Thoracic aorta (tissue), 2 donors: ENCODE data around the gene SLC2A4RG. TPM values are rescaled to one million over a fixed set of nuclear protein-coding genes. Genes with fewer than 3 reads are reported as not detected.

Experiments
- ATAC-seq: fragments of 150-250 bp; one replicate; pipeline ENCODE4 v1.8.0; 2017; ENCODE audit warnings: low read depth; ENCODE audit not compliant: insufficient number of reproducible peaks, low FRiP score
- DNase-seq: peaks from one replicate; pipeline ENCODE4 v3.0.0-alpha.2; 2020; ENCODE audit warnings: low spot score
- H3K27ac ChIP-seq, 2 donors: fragments of 200-600 bp; sonication (generic); 1 replicate in 1 of 2; 2 replicates in 1 of 2; pipeline ENCODE4 v1.5.1; 2016; ENCODE audit warnings: mild to moderate bottlenecking in 2 of 2, moderate library complexity in 2 of 2
- H3K27me3 ChIP-seq: fragments of 200-600 bp; sonication (generic); replicated peaks from 2 replicates; pipeline ENCODE4 v1.6.0; 2016; ENCODE audit warnings: mild to moderate bottlenecking; ENCODE audit not compliant: insufficient read depth
- H3K36me3 ChIP-seq: fragments of 200-600 bp; sonication (generic); one replicate; pipeline ENCODE4 v1.5.1; 2016
- H3K4me1 ChIP-seq, 2 donors: fragments of 200-600 bp; sonication (generic); 1 replicate in 1 of 2; 2 replicates in 1 of 2; pipeline versions ENCODE4 v1.5.1 to v1.6.0; 2016; ENCODE audit warnings: low read depth in 2 of 2, mild to moderate bottlenecking in 1 of 2; ENCODE audit not compliant: control insufficient read depth in 1 of 2
- H3K4me3 ChIP-seq: fragments of 200-600 bp; sonication (generic); 2 replicates; pipeline ENCODE4 v1.5.1; 2016; ENCODE audit warnings: mild to moderate bottlenecking
- H3K9me3 ChIP-seq: fragments of 200-600 bp; sonication (generic); 2 replicates; pipeline ENCODE4 v1.5.1; 2016
- total RNA-seq, 2 donors: library from RNA; depleted of rRNA; stranded (reverse); fragments of >200 nt; gene quantifications; one replicate each; pipeline versions ENCODE4 v1.1.0 to v1.2.3, GENCODE V29; 2016
- TF ChIP-seq, protein P1 (sequence below): fragments of 200-600 bp; sonication (generic); IDR thresholded peaks from one replicate; pipeline ENCODE4 v1.5.1; 2019; ENCODE audit warnings: antibody characterized with exemption

SLC2A4RG gene
- total RNA-seq, 2 donors from 2014 or later = 36.2 to 103 TPM

DNA sequence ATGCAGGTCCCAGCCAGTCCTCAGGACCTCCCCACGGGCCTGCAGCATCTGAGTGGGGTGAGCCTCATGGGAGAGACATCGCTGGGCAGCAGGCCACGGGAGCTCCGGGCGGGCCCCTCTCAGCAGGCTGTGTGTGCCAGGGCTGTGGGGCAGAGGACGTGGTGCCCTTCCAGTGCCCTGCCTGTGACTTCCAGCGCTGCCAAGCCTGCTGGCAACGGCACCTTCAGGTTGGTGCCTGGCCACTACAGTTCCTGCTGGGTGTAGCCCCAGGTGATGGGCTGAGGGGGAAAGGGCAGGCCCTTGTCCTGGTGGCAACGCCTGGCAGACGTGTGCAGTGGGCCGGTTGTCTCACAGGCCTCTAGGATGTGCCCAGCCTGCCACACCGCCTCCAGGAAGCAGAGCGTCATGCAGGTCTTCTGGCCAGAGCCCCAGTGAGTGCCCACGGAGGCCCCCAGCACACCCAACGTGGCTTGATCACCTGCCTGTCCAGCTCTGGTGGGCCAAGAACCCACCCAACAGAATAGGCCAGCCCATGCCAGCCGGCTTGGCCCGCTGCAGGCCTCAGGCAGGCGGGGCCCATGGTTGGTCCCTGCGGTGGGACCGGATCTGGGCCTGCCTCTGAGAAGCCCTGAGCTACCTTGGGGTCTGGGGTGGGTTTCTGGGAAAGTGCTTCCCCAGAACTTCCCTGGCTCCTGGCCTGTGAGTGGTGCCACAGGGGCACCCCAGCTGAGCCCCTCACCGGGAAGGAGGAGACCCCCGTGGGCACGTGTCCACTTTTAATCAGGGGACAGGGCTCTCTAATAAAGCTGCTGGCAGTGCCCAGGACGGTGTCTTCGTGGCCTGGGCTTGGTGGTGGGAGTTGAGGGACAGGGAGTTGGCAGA, 43.9 kb upstream of the SLC2A4RG start:
- ATAC-seq (no peak), DNase-seq (no peak)
- H3K4me1 ChIP-seq = peaks cover 25 to 46% of the 10 kb centered on the region in 2 donors
- peaks cover 7% of the 10 kb centered on the region for H3K36me3 ChIP-seq
- H3K4me3 ChIP-seq = no peak overlapping the region
- no peaks in the 10 kb centered on the region for H3K27me3 ChIP-seq
- TF ChIP-seq, protein P1, sequence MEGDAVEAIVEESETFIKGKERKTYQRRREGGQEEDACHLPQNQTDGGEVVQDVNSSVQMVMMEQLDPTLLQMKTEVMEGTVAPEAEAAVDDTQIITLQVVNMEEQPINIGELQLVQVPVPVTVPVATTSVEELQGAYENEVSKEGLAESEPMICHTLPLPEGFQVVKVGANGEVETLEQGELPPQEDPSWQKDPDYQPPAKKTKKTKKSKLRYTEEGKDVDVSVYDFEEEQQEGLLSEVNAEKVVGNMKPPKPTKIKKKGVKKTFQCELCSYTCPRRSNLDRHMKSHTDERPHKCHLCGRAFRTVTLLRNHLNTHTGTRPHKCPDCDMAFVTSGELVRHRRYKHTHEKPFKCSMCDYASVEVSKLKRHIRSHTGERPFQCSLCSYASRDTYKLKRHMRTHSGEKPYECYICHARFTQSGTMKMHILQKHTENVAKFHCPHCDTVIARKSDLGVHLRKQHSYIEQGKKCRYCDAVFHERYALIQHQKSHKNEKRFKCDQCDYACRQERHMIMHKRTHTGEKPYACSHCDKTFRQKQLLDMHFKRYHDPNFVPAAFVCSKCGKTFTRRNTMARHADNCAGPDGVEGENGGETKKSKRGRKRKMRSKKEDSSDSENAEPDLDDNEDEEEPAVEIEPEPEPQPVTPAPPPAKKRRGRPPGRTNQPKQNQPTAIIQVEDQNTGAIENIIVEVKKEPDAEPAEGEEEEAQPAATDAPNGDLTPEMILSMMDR = no peak
- H3K9me3 ChIP-seq = no peaks in the 10 kb centered on the region
- H3K27ac ChIP-seq = no peak overlapping the region

DNA sequence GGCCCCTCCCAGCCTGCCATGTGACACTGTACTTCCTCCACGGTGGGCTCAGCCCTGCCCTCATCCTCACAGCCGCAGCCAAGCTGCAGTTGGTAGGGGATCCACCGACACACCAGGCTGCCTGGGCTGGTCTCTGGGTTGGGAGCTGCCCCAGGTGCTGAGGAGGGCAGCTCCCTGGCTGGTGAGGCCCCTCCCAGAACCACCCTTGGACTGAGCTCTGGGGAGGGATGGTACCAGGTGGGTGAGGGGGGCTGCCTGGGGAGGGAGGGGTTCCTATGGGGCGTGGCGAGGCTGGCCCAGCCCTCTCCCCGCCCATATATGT, 43.3 kb upstream of the SLC2A4RG start:
- no peak for ATAC-seq
- peak overlapping the region; percentile 51 for H3K4me3 ChIP-seq
- no peak overlapping the region for H3K27ac ChIP-seq

DNA sequence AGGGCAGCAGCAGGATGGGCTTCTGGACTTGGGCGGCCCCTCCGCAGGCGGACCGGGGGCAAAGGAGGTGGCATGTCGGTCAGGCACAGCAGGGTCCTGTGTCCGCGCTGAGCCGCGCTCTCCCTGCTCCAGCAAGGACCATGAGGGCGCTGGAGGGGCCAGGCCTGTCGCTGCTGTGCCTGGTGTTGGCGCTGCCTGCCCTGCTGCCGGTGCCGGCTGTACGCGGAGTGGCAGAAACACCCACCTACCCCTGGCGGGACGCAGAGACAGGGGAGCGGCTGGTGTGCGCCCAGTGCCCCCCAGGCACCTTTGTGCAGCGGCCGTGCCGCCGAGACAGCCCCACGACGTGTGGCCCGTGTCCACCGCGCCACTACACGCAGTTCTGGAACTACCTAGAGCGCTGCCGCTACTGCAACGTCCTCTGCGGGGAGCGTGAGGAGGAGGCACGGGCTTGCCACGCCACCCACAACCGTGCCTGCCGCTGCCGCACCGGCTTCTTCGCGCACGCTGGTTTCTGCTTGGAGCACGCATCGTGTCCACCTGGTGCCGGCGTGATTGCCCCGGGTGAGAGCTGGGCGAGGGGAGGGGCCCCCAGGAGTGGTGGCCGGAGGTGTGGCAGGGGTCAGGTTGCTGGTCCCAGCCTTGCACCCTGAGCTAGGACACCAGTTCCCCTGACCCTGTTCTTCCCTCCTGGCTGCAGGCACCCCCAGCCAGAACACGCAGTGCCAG, 42.8 kb upstream of the SLC2A4RG start, which contains the start of gene TNFRSF6B:
TSS of gene TNFRSF6B (plus strand) at position 25 of the 729 bp plus-strand sequence. CDS start at position 141, 116 bp downstream.
- TF ChIP-seq, protein P1 = no peak
- Histone ChIP-seq H3K4me3 (peak within 1 kb of the TSS; percentile 51), H3K9me3 (no peaks in the 10 kb centered on the region), H3K36me3 (peaks cover 7% of the 10 kb centered on the region), H3K4me1 (peaks cover 25 to 46% of the 10 kb centered on the region in 2 donors), H3K27ac (no peak within 1 kb of the TSS), H3K27me3 (no peaks in the 10 kb centered on the region)
- ATAC-seq (no peak), DNase-seq (no peak)

More for the DNA sequence above, 43.3 kb upstream of the SLC2A4RG start:
- Histone ChIP-seq H3K4me1 (peaks cover 25 to 46% of the 10 kb centered on the region in 2 donors), H3K9me3 (no peaks in the 10 kb centered on the region), H3K27me3 (no peaks in the 10 kb centered on the region), H3K36me3 (peaks cover 7% of the 10 kb centered on the region)
- DNase-seq = no peak
- TF ChIP-seq, protein P1 = no peak

DNA sequence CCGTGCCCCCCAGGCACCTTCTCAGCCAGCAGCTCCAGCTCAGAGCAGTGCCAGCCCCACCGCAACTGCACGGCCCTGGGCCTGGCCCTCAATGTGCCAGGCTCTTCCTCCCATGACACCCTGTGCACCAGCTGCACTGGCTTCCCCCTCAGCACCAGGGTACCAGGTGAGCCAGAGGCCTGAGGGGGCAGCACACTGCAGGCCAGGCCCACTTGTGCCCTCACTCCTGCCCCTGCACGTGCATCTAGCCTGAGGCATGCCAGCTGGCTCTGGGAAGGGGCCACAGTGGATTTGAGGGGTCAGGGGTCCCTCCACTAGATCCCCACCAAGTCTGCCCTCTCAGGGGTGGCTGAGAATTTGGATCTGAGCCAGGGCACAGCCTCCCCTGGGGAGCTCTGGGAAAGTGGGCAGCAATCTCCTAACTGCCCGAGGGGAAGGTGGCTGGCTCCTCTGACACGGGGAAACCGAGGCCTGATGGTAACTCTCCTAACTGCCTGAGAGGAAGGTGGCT, 42.2 kb upstream of the SLC2A4RG start:
- Histone ChIP-seq H3K27me3 (no peaks in the 10 kb centered on the region), H3K4me1 (peaks cover 25 to 46% of the 10 kb centered on the region in 2 donors), H3K4me3 (peak overlapping the region; percentile 51), H3K9me3 (no peaks in the 10 kb centered on the region), H3K27ac (no peak overlapping the region), H3K36me3 (peaks cover 7% of the 10 kb centered on the region)
- TF ChIP-seq, protein P1 = no peak
- DNase-seq (no peak), ATAC-seq (no peak)
